Nephron (organoid): ENCODE data around the gene GALNT2.
A peak's percentile ranks its signal among the peaks of the same experiment; 100 is the strongest.

Source experiments
- H3K27ac Mint-ChIP-seq, 3 experiments: 2 replicates each; pipeline ENCODE4 v1.8.0; 2020; ENCODE audit warnings: mixed read lengths in 3 of 3, mild to moderate bottlenecking in 2 of 3, moderate library complexity in 1 of 3
- H3K27me3 Mint-ChIP-seq: 2 replicates; pipeline ENCODE4 v1.8.0; 2021; ENCODE audit warnings: low read depth, mild to moderate bottlenecking, moderate library complexity, mixed read lengths
- H3K36me3 Mint-ChIP-seq: 2 replicates; pipeline ENCODE4 v1.8.0; 2020; ENCODE audit warnings: low read depth, mixed read lengths
- H3K4me1 Mint-ChIP-seq: 2 replicates; pipeline ENCODE4 v1.8.0; 2020; ENCODE audit warnings: mixed read lengths
- H3K4me3 Mint-ChIP-seq, 3 experiments: 2 replicates each; pipeline ENCODE4 v1.8.0; 2020; ENCODE audit warnings: mild to moderate bottlenecking in 3 of 3, mixed read lengths in 3 of 3, moderate library complexity in 2 of 3
- H3K9me3 Mint-ChIP-seq: 2 replicates; pipeline ENCODE4 v1.8.0; 2020; ENCODE audit warnings: mixed read lengths
- CTCF ChIP-seq, 3 experiments: fragments of 200-600 bp; sonication (generic); IDR thresholded peaks; one replicate each; pipeline ENCODE4 v1.5.0; 2021; ENCODE audit warnings: antibody characterized with exemption in 3 of 3; ENCODE audit not compliant: unreplicated experiment in 3 of 3

GALNT2 gene

DNA sequence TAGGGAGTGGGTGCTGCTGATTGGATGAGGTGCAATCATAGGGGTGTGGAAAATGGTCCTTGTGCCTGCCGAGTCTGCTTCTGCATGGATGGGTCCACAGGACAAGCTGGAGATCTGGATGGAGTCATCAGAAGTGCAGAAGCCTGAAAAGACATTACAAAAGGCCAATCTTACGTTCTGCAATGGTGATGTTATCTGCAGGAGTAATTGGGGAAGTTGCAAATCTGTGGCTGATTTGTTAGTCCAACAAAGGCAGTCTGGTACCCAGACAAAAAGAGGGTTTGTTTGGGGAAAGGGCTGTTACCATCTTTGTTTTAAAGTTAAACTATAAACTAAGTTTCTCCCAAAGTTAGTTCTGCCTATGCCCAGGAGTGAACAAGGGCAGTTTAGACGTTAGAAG, 192.6 kb downstream of the GALNT2 start:
- H3K27me3 Mint-ChIP-seq: no peaks in the 10 kb centered on the region
- no peaks in the 10 kb centered on the region for H3K9me3 Mint-ChIP-seq
- TF ChIP-seq CTCF (IDR thresholded peaks at IDR 0.05; ENCODE audit: unreplicated experiment in 3 of 3): no peak

GRCh38 chr1:230260831-230261230, 193.8 kb downstream of the GALNT2 start:
- Mint-ChIP-seq H3K27me3 (no peaks in the 10 kb centered on the region), H3K9me3 (no peaks in the 10 kb centered on the region), H3K36me3 (peaks cover 60% of the 10 kb centered on the region), H3K4me3 (no peak overlapping the region), H3K27ac (no peak overlapping the region), H3K4me1 (no peaks in the 10 kb centered on the region)
- TF ChIP-seq CTCF (IDR thresholded peaks at IDR 0.05; ENCODE audit: unreplicated experiment in 3 of 3): no peak

More for the DNA sequence above, 192.6 kb downstream of the GALNT2 start:
- Mint-ChIP-seq H3K4me3 (no peak overlapping the region), H3K36me3 (peaks cover 67% of the 10 kb centered on the region), H3K4me1 (no peaks in the 10 kb centered on the region), H3K27ac (no peak overlapping the region)

DNA sequence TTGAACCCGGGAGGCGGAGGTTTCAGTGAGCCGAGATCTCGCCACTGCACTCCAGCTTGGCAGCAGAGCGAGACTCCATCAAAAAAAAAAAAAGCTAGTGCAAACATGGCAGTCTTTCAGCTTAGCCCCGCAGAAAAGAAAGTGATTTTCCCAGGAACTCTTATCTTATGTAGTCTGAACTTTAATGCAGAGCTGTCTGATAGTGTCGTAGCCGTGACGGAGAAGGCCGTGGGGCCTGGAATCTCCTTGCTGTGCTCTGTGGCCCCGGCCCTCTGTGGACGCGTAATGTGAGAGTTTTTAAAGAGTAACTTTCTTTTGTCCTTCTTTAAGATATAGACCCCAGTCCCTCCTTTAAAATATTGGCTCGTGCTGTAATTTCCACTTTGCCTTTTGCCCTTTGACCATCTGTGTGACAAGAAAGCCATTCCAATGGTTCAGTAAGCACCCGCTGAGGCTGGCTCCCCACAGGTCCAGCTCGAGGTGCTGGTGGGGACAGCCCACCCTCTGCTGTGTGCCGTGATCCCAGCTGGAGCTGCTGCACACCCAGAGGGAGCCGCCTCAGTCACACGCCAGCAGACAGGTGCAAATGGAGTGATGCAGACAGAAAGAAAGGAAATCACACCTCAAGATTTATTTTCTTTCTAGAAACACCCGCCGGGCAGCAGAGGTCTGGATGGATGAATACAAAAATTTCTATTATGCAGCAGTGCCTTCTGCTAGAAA, 195.1 kb downstream of the GALNT2 start:
- no peak for TF ChIP-seq CTCF (IDR thresholded peaks at IDR 0.05; ENCODE audit: unreplicated experiment in 3 of 3)
- no peaks in the 10 kb centered on the region for H3K27me3 Mint-ChIP-seq
- H3K4me3 Mint-ChIP-seq: no peak overlapping the region
- H3K4me1 Mint-ChIP-seq: peaks cover 8% of the 10 kb centered on the region
- H3K9me3 Mint-ChIP-seq: no peaks in the 10 kb centered on the region
- peak overlapping the region in 1 of 3 experiments; percentile 68 for H3K27ac Mint-ChIP-seq
- peaks cover 57% of the 10 kb centered on the region for H3K36me3 Mint-ChIP-seq

DNA sequence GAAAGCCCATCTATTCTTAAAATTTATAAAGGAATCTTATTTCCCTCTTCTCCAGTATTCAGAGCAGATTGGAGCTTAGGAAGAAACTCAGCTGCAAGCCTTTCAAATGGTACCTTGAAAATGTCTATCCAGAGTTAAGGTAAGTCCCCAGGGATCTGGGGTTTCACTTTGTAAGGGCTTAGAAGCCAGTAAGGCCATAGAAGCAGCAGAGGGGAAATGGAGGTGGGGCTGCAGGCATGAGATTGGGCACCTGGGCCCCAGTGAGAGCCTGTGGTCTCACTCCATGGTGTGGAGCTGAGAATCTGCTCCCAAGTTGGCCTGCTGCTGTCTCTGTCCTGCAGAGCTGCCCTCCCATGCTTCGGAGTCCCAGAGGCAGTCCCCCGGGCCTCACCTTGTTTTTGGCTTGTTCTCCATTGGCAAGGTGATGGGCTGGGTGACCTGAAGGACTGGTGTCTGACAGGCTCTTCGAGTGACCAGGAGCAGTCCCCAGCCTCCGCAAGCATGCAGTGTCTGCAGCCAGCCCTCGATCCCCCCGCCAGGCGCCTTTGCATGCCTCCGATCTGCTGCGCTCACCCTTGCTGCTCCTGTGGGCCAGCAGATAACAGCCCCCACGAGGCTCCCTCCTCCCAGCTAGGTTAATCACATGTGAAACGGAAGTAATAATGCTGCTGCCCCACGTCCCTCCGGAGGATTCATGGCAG, 196.0 kb downstream of the GALNT2 start:
- TF ChIP-seq CTCF (IDR thresholded peaks at IDR 0.05; ENCODE audit: unreplicated experiment in 3 of 3): no peak
- Mint-ChIP-seq H3K4me3 (no peak overlapping the region), H3K4me1 (peaks cover 14% of the 10 kb centered on the region), H3K9me3 (no peaks in the 10 kb centered on the region), H3K27ac (no peak overlapping the region), H3K27me3 (peaks cover 4% of the 10 kb centered on the region), H3K36me3 (peaks cover 52% of the 10 kb centered on the region)

DNA sequence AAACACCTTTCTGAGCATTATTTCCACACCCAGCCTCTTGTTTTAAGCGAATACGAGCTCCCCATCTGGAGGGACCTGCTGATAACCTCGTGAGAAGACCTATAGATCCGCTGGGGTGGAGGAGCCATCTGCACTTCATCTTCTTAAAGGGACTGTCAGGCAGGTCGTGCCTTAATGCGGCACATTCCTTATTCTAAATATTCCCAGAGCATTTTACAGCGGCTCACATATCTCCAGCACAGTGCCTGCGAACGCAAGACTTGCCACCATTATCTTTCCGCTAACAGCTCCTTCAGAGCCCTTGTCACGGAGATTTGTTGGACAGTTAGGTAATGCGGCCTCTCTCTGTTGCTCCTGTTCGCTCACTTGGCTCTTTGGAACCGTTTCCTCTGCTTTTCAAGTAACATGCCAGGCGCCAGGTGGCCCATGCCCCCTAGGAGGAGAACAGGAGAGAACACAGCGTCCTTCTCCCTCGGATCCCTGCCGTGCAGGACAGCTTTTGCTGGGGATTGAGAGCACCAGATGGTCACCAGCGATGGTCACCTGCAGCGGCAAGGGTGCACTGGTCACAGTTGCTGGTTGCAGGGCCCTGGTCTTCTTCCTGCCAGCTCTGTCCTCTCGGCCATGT, 196.6 kb downstream of the GALNT2 start:
- Mint-ChIP-seq H3K27me3 (peaks cover 7% of the 10 kb centered on the region), H3K9me3 (no peaks in the 10 kb centered on the region), H3K4me3 (no peak overlapping the region), H3K4me1 (peaks cover 18% of the 10 kb centered on the region), H3K27ac (no peak overlapping the region), H3K36me3 (peaks cover 45% of the 10 kb centered on the region)
- TF ChIP-seq CTCF (IDR thresholded peaks at IDR 0.05; ENCODE audit: unreplicated experiment in 3 of 3): no peak
